Esophagus squamous epithelium (tissue), 4 donors: ENCODE results near the gene PLSCR3.

Source experiments
- POLR2A ChIP-seq, 4 donors: fragments of 450-650 bp; IDR thresholded peaks; one replicate each; pipeline ENCODE4 v1.6.1; 2017; ENCODE audit warnings: antibody characterized with exemption in 4 of 4, mild to moderate bottlenecking in 4 of 4, moderate library complexity in 3 of 4
- TF ChIP-seq, protein P1 (sequence below), 6 experiments: fragments of 450-650 bp in 4 of 6; fragments of 200-600 bp in 2 of 6; sonication (generic) in 2 of 6; IDR thresholded peaks; one replicate each; pipeline ENCODE4 v1.5.1; 2016 to 2019; ENCODE audit warnings: antibody characterized with exemption in 6 of 6, mild to moderate bottlenecking in 4 of 6, moderate library complexity in 4 of 6

DNA sequence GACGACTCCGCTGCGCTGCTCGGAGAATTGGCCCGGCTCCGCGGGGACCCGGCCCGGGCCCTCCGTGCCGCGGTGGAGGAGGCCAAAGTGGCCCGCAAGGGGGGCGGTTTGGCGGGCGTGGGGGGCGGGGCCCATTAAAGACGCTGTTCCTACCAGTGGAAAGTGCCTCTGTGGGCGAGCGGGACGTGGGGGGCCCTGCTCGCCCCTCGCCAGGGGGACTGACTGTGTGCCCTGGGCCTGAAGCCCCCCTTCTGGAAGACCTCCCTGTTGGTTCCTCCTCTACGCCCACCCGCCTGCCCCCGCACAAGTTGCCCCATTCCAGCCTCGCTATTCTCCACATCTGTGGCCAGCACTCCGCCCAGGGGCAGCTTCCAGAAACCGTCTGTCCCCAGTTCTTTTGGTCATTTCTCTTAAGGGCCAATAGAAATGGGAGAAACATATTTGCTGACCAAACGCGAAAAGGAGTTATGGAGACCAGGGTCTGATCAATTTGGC lies 43.1 kb upstream of the PLSCR3 start:
- TF ChIP-seq, protein P1, sequence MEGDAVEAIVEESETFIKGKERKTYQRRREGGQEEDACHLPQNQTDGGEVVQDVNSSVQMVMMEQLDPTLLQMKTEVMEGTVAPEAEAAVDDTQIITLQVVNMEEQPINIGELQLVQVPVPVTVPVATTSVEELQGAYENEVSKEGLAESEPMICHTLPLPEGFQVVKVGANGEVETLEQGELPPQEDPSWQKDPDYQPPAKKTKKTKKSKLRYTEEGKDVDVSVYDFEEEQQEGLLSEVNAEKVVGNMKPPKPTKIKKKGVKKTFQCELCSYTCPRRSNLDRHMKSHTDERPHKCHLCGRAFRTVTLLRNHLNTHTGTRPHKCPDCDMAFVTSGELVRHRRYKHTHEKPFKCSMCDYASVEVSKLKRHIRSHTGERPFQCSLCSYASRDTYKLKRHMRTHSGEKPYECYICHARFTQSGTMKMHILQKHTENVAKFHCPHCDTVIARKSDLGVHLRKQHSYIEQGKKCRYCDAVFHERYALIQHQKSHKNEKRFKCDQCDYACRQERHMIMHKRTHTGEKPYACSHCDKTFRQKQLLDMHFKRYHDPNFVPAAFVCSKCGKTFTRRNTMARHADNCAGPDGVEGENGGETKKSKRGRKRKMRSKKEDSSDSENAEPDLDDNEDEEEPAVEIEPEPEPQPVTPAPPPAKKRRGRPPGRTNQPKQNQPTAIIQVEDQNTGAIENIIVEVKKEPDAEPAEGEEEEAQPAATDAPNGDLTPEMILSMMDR (IDR thresholded peaks at IDR 0.05): no peak
- no peak for TF ChIP-seq POLR2A (IDR thresholded peaks at IDR 0.05)
